Cardiac muscle cell (in vitro differentiated cells and primary cell): ENCODE data around the gene SNX27. TPM values are rescaled to one million over a fixed set of nuclear protein-coding genes. Genes with fewer than 3 reads are reported as not detected.
"Not testable (repeated sequence)": the region's sequence is repeated elsewhere in the genome, so short reads cannot be mapped to it uniquely, and the experiment has no call there.

Experiments
- DNase-seq, 2 donors: peaks; one replicate each; pipeline versions ENCODE4 v3.0.0 to v3.0.0-alpha.2; 2010 to 2017; ENCODE audit warnings: low read depth in 1 of 2, low spot score in 1 of 2
- H3K27ac ChIP-seq: fragments of 200-600 bp; sonication (generic); 2 replicates; pipeline ENCODE4 v1.5.1; 2016
- H3K27me3 ChIP-seq: fragments of 200-600 bp; sonication (generic); 2 replicates; pipeline ENCODE4 v1.6.0; 2016; ENCODE audit warnings: control low read depth
- H3K36me3 ChIP-seq: fragments of 200-600 bp; sonication (generic); 2 replicates; pipeline ENCODE4 v1.5.1; 2016; ENCODE audit warnings: control low read depth
- H3K4me1 ChIP-seq: fragments of 200-600 bp; sonication (generic); 2 replicates; pipeline ENCODE4 v1.8.1; 2017; ENCODE audit warnings: low read depth, mild to moderate bottlenecking, mixed run types
- H3K4me3 ChIP-seq: fragments of 200-600 bp; sonication (generic); 2 replicates; pipeline ENCODE4 v1.5.1; 2016; ENCODE audit warnings: mild to moderate bottlenecking
- H3K9me3 ChIP-seq: fragments of 200-600 bp; sonication (generic); 2 replicates; pipeline ENCODE4 v1.5.1; 2017; ENCODE audit warnings: low read depth, mild to moderate bottlenecking, control low read depth
- CTCF ChIP-seq: IDR thresholded peaks from 2 replicates; pipeline ENCODE4 v1.5.1; 2012; ENCODE audit warnings: low read depth, mild to moderate bottlenecking, low read length
- polyA plus RNA-seq: library from polyadenylated mRNA; unstranded; fragments of >200 nt; fragmentation: Nextera tagmentation; extraction: Ambion mirVana; gene quantifications from 2 replicates; pipeline ENCODE4 v1.2.1, GENCODE V29; 2016
- total RNA-seq: library from RNA; depleted of rRNA; stranded (reverse); fragments of >200 nt; gene quantifications from 2 replicates; pipeline ENCODE4 v1.2.3, GENCODE V29; 2016

The SNX27 gene
- total and polyA plus RNA-seq, 2 experiments from 2014 or later = 24.4 to 34.5 TPM

GRCh38 chr1:151681923-151682322 lies 70.1 kb downstream of the SNX27 start:
- H3K4me3 ChIP-seq = no peak overlapping the region
- H3K4me1 ChIP-seq = no peaks in the 10 kb centered on the region
- H3K9me3 ChIP-seq = no peaks in the 10 kb centered on the region
- TF ChIP-seq CTCF = no peak
- DNase-seq = no peak
- no peaks in the 10 kb centered on the region for H3K27me3 ChIP-seq
- peaks cover 2% of the 10 kb centered on the region for H3K36me3 ChIP-seq
- no peak overlapping the region for H3K27ac ChIP-seq

DNA sequence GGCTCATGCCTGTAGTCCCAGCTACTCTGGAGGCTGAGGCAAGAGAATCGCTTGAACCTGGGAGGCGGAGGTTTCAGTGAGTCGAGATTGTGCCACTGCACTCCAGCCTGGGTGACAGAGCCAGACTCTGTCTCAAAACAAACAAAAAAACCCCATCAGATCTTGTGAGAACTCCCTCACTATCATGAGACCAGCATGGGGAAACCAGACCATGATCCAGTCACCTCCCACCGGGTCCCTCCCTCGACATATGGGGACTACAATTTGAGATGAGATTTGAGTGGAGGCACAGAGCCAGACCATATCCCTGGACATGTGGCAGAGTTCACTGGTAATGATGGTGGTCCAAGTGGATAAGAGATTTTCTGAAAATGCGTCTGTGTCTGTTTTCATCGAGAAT lies 71.1 kb downstream of the SNX27 start:
- DNase-seq, H3K36me3 ChIP-seq, H3K4me3 ChIP-seq, H3K27ac ChIP-seq, H3K27me3 ChIP-seq, H3K4me1 ChIP-seq, H3K9me3 ChIP-seq: not testable (repeated sequence)

DNA sequence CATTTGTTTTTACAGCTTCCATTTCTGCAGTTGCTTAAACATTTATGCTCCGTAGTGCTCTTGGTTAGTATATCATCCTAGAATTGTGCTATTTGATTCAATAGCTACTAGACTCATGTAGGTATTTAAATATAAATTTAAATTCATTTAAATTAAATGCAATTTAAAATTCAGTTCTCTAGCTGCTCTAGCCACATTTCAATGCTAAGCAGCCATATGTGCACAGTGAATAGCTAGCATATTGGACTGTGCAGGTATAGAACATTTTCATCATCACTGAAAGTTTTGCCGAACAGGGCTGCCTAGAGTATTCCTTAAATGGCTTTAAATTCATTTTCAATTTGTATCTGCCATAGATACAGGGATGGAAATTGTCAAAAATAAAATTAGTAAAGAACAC lies 72.3 kb downstream of the SNX27 start:
- TF ChIP-seq CTCF = no peak
- H3K9me3 ChIP-seq = no peaks in the 10 kb centered on the region

DNA sequence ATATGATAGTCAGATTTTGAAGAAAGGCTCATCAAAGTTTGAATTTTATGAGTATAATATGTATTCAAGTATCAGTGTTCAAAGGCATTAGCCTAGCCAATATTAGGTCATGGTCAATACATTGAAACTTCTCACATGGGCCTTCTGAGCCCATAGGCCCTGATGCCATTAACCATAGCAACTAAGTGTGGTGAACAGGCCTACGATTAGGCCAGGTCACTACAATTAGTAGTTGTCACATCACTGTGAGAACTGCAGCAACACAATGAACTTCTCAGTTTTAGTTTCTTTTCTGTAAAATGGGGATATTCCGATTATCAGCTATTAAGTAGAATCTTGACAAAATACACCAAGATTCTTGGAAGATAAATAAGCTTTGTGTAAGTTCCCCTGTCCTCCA lies 74.7 kb downstream of the SNX27 start:
- DNase-seq = no peak
- peaks cover 9% of the 10 kb centered on the region for H3K4me1 ChIP-seq

More for the DNA sequence above, 72.3 kb downstream of the SNX27 start:
- no peaks in the 10 kb centered on the region for H3K27me3 ChIP-seq
- H3K4me3 ChIP-seq = no peak overlapping the region
- peaks cover 7% of the 10 kb centered on the region for H3K4me1 ChIP-seq
- no peak for DNase-seq
- peaks cover 2% of the 10 kb centered on the region for H3K36me3 ChIP-seq
- no peak overlapping the region for H3K27ac ChIP-seq

GRCh38 chr1:151689494-151689893 lies 77.6 kb downstream of the SNX27 start:
- Histone ChIP-seq H3K4me1 (peaks cover 9% of the 10 kb centered on the region), H3K27ac (no peak overlapping the region), H3K27me3 (no peaks in the 10 kb centered on the region), H3K4me3 (no peak overlapping the region), H3K36me3 (peaks cover 9% of the 10 kb centered on the region), H3K9me3 (no peaks in the 10 kb centered on the region)
- DNase-seq = no peak
- no peak for TF ChIP-seq CTCF

More for the DNA sequence above, 74.7 kb downstream of the SNX27 start:
- Histone ChIP-seq H3K4me3 (no peak overlapping the region), H3K9me3 (no peaks in the 10 kb centered on the region), H3K36me3 (peaks cover 2% of the 10 kb centered on the region), H3K27ac (no peak overlapping the region), H3K27me3 (no peaks in the 10 kb centered on the region)
- no peak for TF ChIP-seq CTCF

DNA sequence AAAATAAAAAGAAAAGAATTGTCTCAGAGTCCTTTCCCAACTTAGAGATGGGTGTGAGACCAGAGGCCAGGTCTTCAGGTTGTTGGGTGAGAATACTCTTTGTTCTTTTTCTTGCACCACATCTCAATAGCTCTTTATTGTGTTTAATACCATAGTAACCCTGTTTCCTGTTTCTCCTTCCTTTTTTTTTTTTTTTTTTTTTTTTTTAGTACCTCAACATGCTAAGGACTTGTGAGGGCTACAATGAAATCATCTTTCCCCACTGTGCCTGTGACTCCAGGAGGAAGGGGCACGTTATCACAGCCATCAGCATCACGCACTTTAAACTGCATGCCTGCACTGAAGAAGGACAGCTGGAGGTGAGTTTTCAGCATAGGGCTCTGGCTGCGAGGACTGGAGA lies 80.4 kb downstream of the SNX27 start:
- no peak overlapping the region for H3K27ac ChIP-seq
- no peaks in the 10 kb centered on the region for H3K27me3 ChIP-seq

More for the DNA sequence above, 80.4 kb downstream of the SNX27 start:
- Histone ChIP-seq H3K36me3 (peaks cover 8% of the 10 kb centered on the region), H3K9me3 (no peaks in the 10 kb centered on the region), H3K4me3 (no peak overlapping the region), H3K4me1 (peaks cover 9% of the 10 kb centered on the region)
- no peak for DNase-seq
- no peak for TF ChIP-seq CTCF
